ENCODE measurements around the gene CTPS2. TPM values are rescaled to one million over a fixed set of nuclear protein-coding genes. Genes with fewer than 3 reads are reported as not detected.
"Not testable (repeated sequence)": the region's sequence is repeated elsewhere in the genome, so short reads cannot be mapped to it uniquely, and the experiment has no call there.

Gene CTPS2
- total RNA-seq (2014; rRNA removed; shearing (Covaris generic)): 6.0 and 6.1 TPM in 2 replicates
- polyA plus RNA-seq (2015; cell fraction: cytosol; rRNA removed): 4.3 and 4.5 TPM in 2 replicates
- polyA plus RNA-seq (2015; cell fraction: nucleus; rRNA removed): 11.9 and 12.6 TPM in 2 replicates

- DNase-seq (ENCODE audit: low read depth): peak; percentile 45
Measured at GRCh38 chrX:16712548-16713155, at the start of gene CTPS2. Gene CTPS2 (minus strand): TSS chrX:16712669. CDS start chrX:16702902, 9,767 bp downstream.

GRCh38 chrX:16761500-16761899, 49.0 kb upstream of the CTPS2 start:
- not testable (repeated sequence) for DNase-seq (ENCODE audit: low read depth)

GRCh38 chrX:16756724-16757123, 44.3 kb upstream of the CTPS2 start:
- no peak for DNase-seq (ENCODE audit: low read depth)

- no peak for DNase-seq (ENCODE audit: low read depth)
Measured at GRCh38 chrX:16754019-16754418, 41.5 kb upstream of the CTPS2 start.

- no peak for DNase-seq (ENCODE audit: low read depth)
Measured at GRCh38 chrX:16750136-16750535, 37.7 kb upstream of the CTPS2 start.

GRCh38 chrX:16748425-16748824, 36.0 kb upstream of the CTPS2 start:
- no peak for DNase-seq (ENCODE audit: low read depth)

GRCh38 chrX:16745659-16746058, 33.2 kb upstream of the CTPS2 start:
- no peak for DNase-seq (ENCODE audit: low read depth)

- no peak for DNase-seq (ENCODE audit: low read depth)
Measured at GRCh38 chrX:16745102-16745501, 32.6 kb upstream of the CTPS2 start.

GRCh38 chrX:16743604-16744325, 31.3 kb upstream of the CTPS2 start:
- DNase-seq (ENCODE audit: low read depth): peak; percentile 92

GRCh38 chrX:16739574-16739973, 27.1 kb upstream of the CTPS2 start:
- DNase-seq (ENCODE audit: low read depth): no peak

GRCh38 chrX:16737024-16737423, 24.6 kb upstream of the CTPS2 start:
- DNase-seq (ENCODE audit: low read depth): no peak

- DNase-seq (ENCODE audit: low read depth): no peak
Measured at GRCh38 chrX:16733013-16733412, 20.5 kb upstream of the CTPS2 start.

- DNase-seq (ENCODE audit: low read depth): no peak
Measured at GRCh38 chrX:16730450-16730849, 18.0 kb upstream of the CTPS2 start.

- no peak for DNase-seq (ENCODE audit: low read depth)
Measured at GRCh38 chrX:16727637-16728036, 15.2 kb upstream of the CTPS2 start.

GRCh38 chrX:16726347-16726988, 14.0 kb upstream of the CTPS2 start:
- not testable (repeated sequence) for DNase-seq (ENCODE audit: low read depth)

- no peak for DNase-seq (ENCODE audit: low read depth)
Measured at GRCh38 chrX:16725072-16725471, 12.6 kb upstream of the CTPS2 start.

GRCh38 chrX:16722481-16722880, 10.0 kb upstream of the CTPS2 start:
- DNase-seq (ENCODE audit: low read depth): no peak

- DNase-seq (ENCODE audit: low read depth): peak; percentile 93
Measured at GRCh38 chrX:16719334-16720084, 7.0 kb upstream of the CTPS2 start, which contains the start of gene SYAP1. Gene SYAP1 (plus strand): TSS chrX:16719612. CDS start chrX:16719725, 113 bp downstream.

GRCh38 chrX:16718824-16719333, 6.4 kb upstream of the CTPS2 start:
- DNase-seq (ENCODE audit: low read depth): no peak

- DNase-seq (ENCODE audit: low read depth): not testable (repeated sequence)
Measured at GRCh38 chrX:16716451-16716850, 4.0 kb upstream of the CTPS2 start.

GRCh38 chrX:16715638-16716037, 3.2 kb upstream of the CTPS2 start:
- DNase-seq (ENCODE audit: low read depth): not testable (repeated sequence)
